ENCODE results near the gene CDK9.
"Not testable (repeated sequence)": the region's sequence is repeated elsewhere in the genome, so short reads cannot be mapped to it uniquely, and the experiment has no call there.

CDK9 gene

GRCh38 chr9:127755061-127756060, 30.5 kb upstream of the CDK9 start:
- Histone ChIP-seq H3K14ac (ENCODE audit: low read length) (no peak overlapping the region), H4K12ac (ENCODE audit: low read depth, low read length) (no peak overlapping the region), H2AK5ac (ENCODE audit: low read length) (no peak overlapping the region), H3K27ac (ENCODE audit: low read depth, low read length) (no peak overlapping the region), H2BK12ac (ENCODE audit: low read length) (no peak overlapping the region), H2AFZ (ENCODE audit: insufficient read depth, low read length, poor library complexity) (no peak overlapping the region), H3K36me3 (ENCODE audit: control insufficient read depth in 1 of 2, insufficient read depth in 2 of 2, low read length in 2 of 2) (no peaks in the 10 kb centered on the region), H4K8ac (ENCODE audit: low read depth, low read length) (no peak overlapping the region), H3K9ac (ENCODE audit: low read length) (no peak overlapping the region), H3K4ac (ENCODE audit: low read depth, low read length) (no peak overlapping the region), H2BK5ac (ENCODE audit: low read depth, low read length, poor library complexity) (no peak overlapping the region), H3K9me3 (ENCODE audit: insufficient read depth, low read depth, low read length) (no peaks in the 10 kb centered on the region), H3K18ac (ENCODE audit: low read length) (no peak overlapping the region), H4K91ac (ENCODE audit: low read depth, low read length) (no peak overlapping the region), H3K79me2 (ENCODE audit: control insufficient read depth, insufficient read depth, low read length, poor library complexity) (no peaks in the 10 kb centered on the region), H2BK120ac (ENCODE audit: insufficient read depth, low read length, poor library complexity) (no peak overlapping the region), H3K27me3 (ENCODE audit: insufficient read depth, low read length) (peaks cover 29% of the 10 kb centered on the region), H3K4me2 (ENCODE audit: low read length) (peak overlapping the region; percentile 42), H3K79me1 (ENCODE audit: low read length) (no peaks in the 10 kb centered on the region), H3K23ac (ENCODE audit: low read length) (no peak overlapping the region), H3K4me1 (ENCODE audit: control insufficient read depth in 1 of 2, insufficient read depth in 2 of 2, low read length in 2 of 2) (peaks cover 0 to 3% of the 10 kb centered on the region in 2 experiments), H3K4me3 (ENCODE audit: low read depth, low read length) (no peak overlapping the region)
- no CpG with 5 or more reads among the region's 61 CpGs for WGBS (ENCODE audit: extremely low coverage, insufficient coverage, insufficient read length)
- DNase-seq: no peak

- peaks cover 0 to 3% of the 10 kb centered on the region in 2 experiments for H3K4me1 ChIP-seq (ENCODE audit: control insufficient read depth in 1 of 2, insufficient read depth in 2 of 2, low read length in 2 of 2)
- H3K27ac ChIP-seq (ENCODE audit: low read depth, low read length): no peak overlapping the region
- peak in 1 of 2 donors; percentile 80 for DNase-seq
- no peaks in the 10 kb centered on the region for H3K9me3 ChIP-seq (ENCODE audit: insufficient read depth, low read depth, low read length)
- no peak overlapping the region for H2BK5ac ChIP-seq (ENCODE audit: low read depth, low read length, poor library complexity)
- H3K4ac ChIP-seq (ENCODE audit: low read depth, low read length): no peak overlapping the region
- H4K91ac ChIP-seq (ENCODE audit: low read depth, low read length): no peak overlapping the region
- no peaks in the 10 kb centered on the region for H3K36me3 ChIP-seq (ENCODE audit: control insufficient read depth in 1 of 2, insufficient read depth in 2 of 2, low read length in 2 of 2)
- H2AK5ac ChIP-seq (ENCODE audit: low read length): no peak overlapping the region
- no CpG with 5 or more reads among the region's 3 CpGs for WGBS (ENCODE audit: extremely low coverage, insufficient coverage, insufficient read length)
- no peak overlapping the region for H3K4me3 ChIP-seq (ENCODE audit: low read depth, low read length)
- H2BK12ac ChIP-seq (ENCODE audit: low read length): no peak overlapping the region
- no peak overlapping the region for H2BK120ac ChIP-seq (ENCODE audit: insufficient read depth, low read length, poor library complexity)
- no peak overlapping the region for H3K4me2 ChIP-seq (ENCODE audit: low read length)
- H3K27me3 ChIP-seq (ENCODE audit: insufficient read depth, low read length): peaks cover 29% of the 10 kb centered on the region
- H4K12ac ChIP-seq (ENCODE audit: low read depth, low read length): no peak overlapping the region
- no peak overlapping the region for H2AFZ ChIP-seq (ENCODE audit: insufficient read depth, low read length, poor library complexity)
- no peak overlapping the region for H3K23ac ChIP-seq (ENCODE audit: low read length)
- H4K8ac ChIP-seq (ENCODE audit: low read depth, low read length): no peak overlapping the region
- H3K9ac ChIP-seq (ENCODE audit: low read length): no peak overlapping the region
- H3K79me2 ChIP-seq (ENCODE audit: control insufficient read depth, insufficient read depth, low read length, poor library complexity): no peaks in the 10 kb centered on the region
- no peaks in the 10 kb centered on the region for H3K79me1 ChIP-seq (ENCODE audit: low read length)
- H3K18ac ChIP-seq (ENCODE audit: low read length): no peak overlapping the region
- H3K14ac ChIP-seq (ENCODE audit: low read length): no peak overlapping the region
Measured at GRCh38 chr9:127756233-127756632, 29.6 kb upstream of the CDK9 start.

- H3K4me3 ChIP-seq (ENCODE audit: low read depth, low read length); H3K79me1 ChIP-seq (ENCODE audit: low read length); H3K27ac ChIP-seq (ENCODE audit: low read depth, low read length); H3K9ac ChIP-seq (ENCODE audit: low read length); H2AK5ac ChIP-seq (ENCODE audit: low read length); H3K14ac ChIP-seq (ENCODE audit: low read length); H2BK12ac ChIP-seq (ENCODE audit: low read length); H4K91ac ChIP-seq (ENCODE audit: low read depth, low read length); H2BK5ac ChIP-seq (ENCODE audit: low read depth, low read length, poor library complexity); H4K8ac ChIP-seq (ENCODE audit: low read depth, low read length); H3K79me2 ChIP-seq (ENCODE audit: control insufficient read depth, insufficient read depth, low read length, poor library complexity); H2AFZ ChIP-seq (ENCODE audit: insufficient read depth, low read length, poor library complexity); H2BK120ac ChIP-seq (ENCODE audit: insufficient read depth, low read length, poor library complexity); H3K4me2 ChIP-seq (ENCODE audit: low read length); DNase-seq; H3K9me3 ChIP-seq (ENCODE audit: insufficient read depth, low read depth, low read length); H3K23ac ChIP-seq (ENCODE audit: low read length); H3K36me3 ChIP-seq (ENCODE audit: control insufficient read depth in 1 of 2, insufficient read depth in 2 of 2, low read length in 2 of 2); H3K4ac ChIP-seq (ENCODE audit: low read depth, low read length); H3K18ac ChIP-seq (ENCODE audit: low read length); H3K4me1 ChIP-seq (ENCODE audit: control insufficient read depth in 1 of 2, insufficient read depth in 2 of 2, low read length in 2 of 2); H4K12ac ChIP-seq (ENCODE audit: low read depth, low read length): not testable (repeated sequence)
- WGBS (ENCODE audit: extremely low coverage, insufficient coverage, insufficient read length): no CpG with 5 or more reads among the region's 11 CpGs
- H3K27me3 ChIP-seq (ENCODE audit: insufficient read depth, low read length): peaks cover 29% of the 10 kb centered on the region
Measured at GRCh38 chr9:127756776-127757175, 29.1 kb upstream of the CDK9 start.

GRCh38 chr9:127758843-127759242, 27.0 kb upstream of the CDK9 start:
- Histone ChIP-seq H3K4ac (ENCODE audit: low read depth, low read length) (no peak overlapping the region), H3K9me3 (ENCODE audit: insufficient read depth, low read depth, low read length) (no peaks in the 10 kb centered on the region), H4K8ac (ENCODE audit: low read depth, low read length) (no peak overlapping the region), H3K23ac (ENCODE audit: low read length) (no peak overlapping the region), H3K14ac (ENCODE audit: low read length) (no peak overlapping the region), H2BK12ac (ENCODE audit: low read length) (no peak overlapping the region), H2BK120ac (ENCODE audit: insufficient read depth, low read length, poor library complexity) (no peak overlapping the region), H3K79me1 (ENCODE audit: low read length) (peaks cover 2% of the 10 kb centered on the region), H3K4me3 (ENCODE audit: low read depth, low read length) (no peak overlapping the region), H2AFZ (ENCODE audit: insufficient read depth, low read length, poor library complexity) (no peak overlapping the region), H3K18ac (ENCODE audit: low read length) (no peak overlapping the region), H4K12ac (ENCODE audit: low read depth, low read length) (no peak overlapping the region), H2BK5ac (ENCODE audit: low read depth, low read length, poor library complexity) (no peak overlapping the region), H3K4me1 (ENCODE audit: control insufficient read depth in 1 of 2, insufficient read depth in 2 of 2, low read length in 2 of 2) (peaks cover 6 to 12% of the 10 kb centered on the region in 2 experiments), H3K9ac (ENCODE audit: low read length) (no peak overlapping the region), H3K27me3 (ENCODE audit: insufficient read depth, low read length) (peaks cover 20% of the 10 kb centered on the region), H3K27ac (ENCODE audit: low read depth, low read length) (no peak overlapping the region), H3K79me2 (ENCODE audit: control insufficient read depth, insufficient read depth, low read length, poor library complexity) (no peaks in the 10 kb centered on the region), H4K91ac (ENCODE audit: low read depth, low read length) (no peak overlapping the region), H2AK5ac (ENCODE audit: low read length) (no peak overlapping the region), H3K4me2 (ENCODE audit: low read length) (no peak overlapping the region), H3K36me3 (ENCODE audit: control insufficient read depth in 1 of 2, insufficient read depth in 2 of 2, low read length in 2 of 2) (no peaks in the 10 kb centered on the region)
- no peak for DNase-seq
- no CpG with 5 or more reads among the region's 5 CpGs for WGBS (ENCODE audit: extremely low coverage, insufficient coverage, insufficient read length)
